GM21723 (cell line): ENCODE results near the gene TSSK6.

Experiments
- ATAC-seq: cut with Tn5 transposase; IDR thresholded peaks from one replicate; pipeline ENCODE4 v1.9.1; 2021; ENCODE audit warnings: mild to moderate bottlenecking, moderate library complexity; ENCODE audit not compliant: unreplicated experiment

TSSK6 gene

DNA sequence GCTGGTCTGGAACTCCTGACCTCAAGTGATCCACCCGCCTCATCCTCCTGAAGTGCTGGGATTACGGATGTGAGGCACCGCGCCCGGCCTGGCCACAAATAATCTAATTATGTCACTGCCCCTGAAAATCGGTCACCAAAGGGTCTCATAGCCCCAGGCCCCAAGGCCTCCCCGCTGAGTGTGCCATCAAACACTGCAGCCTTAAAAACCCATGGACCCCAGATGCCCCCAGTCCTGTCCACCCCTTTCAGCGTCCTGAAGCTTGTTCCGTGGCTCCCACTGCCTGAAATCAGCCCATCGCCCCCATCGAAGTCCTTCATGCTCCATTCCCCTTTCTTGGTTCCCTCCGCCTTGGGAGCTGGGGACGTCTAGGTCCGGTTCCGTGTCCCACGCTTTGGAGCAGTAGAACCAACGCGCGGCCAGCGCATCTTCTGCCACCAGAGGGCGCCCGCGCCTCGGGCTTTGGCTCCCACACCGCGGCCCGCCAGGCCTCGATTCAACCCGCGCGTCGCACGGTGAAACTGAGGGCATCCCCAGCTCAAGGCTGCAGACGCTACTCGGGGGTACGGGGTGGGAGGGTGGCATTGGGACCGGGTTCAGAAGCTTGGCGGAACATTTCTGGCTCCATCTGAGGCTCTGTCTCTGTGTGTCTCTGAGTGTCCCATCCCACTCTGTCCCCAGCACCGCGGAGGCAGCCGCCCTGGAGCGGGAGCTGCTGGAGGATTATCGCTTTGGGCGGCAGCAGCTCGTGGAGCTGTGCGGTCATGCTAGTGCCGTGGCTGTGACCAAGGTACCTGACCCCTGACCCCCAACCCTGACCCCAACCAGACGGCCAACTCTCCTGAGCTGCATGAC lies 16.8 kb upstream of the TSSK6 start:
- ATAC-seq = no peak

DNA sequence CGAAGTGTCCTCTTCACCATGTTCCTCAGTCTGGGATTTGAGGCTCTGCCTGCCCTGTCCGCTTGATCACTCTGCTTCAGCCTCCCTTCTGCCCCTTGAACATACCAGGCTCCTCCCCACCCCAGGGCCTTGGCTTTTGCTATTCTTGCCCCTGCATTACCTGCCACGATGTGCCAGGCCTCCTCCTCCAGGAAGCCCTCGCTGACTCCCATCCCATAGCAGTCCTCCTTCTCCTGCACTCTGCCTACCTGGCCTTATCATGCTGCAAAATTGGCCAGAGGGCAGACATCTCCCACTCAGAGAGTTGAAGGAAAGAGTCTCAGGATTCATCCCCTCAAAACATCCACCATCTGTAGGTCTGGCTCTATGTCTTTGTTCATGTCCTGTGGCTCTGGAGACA lies 15.5 kb upstream of the TSSK6 start:
- ATAC-seq = no peak

DNA sequence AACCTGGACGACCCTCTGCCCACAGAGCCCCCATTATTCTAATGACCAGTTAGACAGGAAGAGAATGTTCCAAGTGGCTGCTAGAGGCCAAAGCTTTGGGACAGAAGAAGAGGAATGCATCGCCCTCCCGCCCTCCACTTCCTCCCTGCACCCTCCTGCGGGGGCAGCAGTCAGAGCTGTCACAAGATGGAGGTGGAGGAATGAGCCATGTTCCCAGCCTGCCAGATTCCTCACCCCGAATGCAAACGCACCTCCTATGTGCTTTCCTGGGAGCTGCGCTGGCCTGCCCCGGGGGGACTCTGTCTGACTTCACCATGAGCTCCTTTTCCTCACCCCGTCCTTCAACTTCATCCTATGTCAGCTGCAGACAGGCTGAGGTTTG lies 15.1 kb upstream of the TSSK6 start:
- ATAC-seq = no peak

DNA sequence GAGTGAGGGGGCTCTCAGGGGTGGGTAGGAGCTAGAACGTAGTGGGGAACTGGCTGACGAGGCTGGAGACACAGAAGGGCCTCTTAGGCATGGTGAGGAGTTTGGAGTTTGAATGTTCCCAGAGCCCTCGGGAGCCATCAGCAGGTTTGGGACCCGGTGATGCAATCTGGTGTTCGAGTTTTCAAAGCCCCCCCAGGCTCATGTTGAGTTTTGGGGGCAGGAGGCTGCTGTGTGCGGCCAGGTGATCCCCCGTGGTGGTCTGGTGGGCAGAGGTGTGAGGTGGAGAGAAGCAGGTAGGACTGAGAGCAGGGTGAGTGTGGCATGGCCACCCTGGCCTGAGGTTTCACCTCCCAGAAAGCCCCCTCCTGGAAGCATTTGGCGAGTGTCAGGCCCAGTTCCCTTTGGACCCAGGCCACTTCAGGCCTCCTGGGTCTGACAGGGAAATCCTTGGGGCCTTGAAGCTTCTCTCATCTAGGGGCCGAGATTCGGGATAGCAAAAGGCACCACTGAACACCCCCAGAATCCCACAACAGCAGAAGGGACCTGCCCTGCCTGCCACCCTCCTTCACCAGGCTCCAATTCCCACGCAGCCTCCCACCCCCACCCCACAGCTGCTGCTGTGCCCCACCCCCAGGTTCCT lies 14.6 kb upstream of the TSSK6 start:
- no peak for ATAC-seq

DNA sequence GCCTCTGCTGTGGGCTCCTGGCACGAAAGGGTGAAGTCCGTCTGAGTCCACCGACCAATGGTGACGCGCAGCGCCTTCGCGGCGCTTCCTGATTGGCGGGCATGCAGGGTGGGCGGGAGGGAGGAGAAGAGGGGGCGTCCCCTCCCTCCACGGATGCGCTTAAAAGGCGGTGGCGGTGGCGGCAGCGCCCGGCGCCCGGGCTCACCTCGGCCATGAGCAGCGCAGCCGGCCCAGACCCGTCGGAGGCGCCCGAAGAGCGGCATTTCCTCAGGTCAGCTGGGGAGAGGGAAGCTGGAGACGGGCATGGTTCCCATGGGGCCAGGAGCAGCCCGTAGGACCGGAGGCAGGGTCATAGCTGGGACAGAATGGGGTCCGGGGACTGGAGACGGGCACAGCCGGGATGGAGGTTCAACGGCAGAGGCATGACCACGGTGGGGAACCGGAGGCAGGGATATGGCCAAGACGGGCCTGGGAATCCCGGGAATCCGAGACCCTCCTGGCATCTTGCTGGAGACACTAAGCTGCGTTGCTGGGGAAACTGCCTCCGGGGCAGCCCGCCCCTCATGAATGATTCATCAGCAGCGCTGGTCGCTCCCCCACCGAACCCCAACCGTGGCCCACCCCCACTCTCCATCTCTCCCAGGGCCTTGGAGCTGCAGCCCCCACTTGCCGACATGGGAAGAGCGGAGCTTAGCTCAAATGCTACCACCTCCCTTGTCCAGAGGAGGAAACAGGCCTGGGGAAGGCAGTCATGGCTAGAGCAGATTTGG lies 13.6 kb upstream of the TSSK6 start, which contains the start of gene YJEFN3:
Gene YJEFN3, plus strand, starts transcription at position 191 of the 770 bp plus-strand sequence. Its CDS starts 22 bp downstream, at position 213.
- no peak for ATAC-seq

- no peak for ATAC-seq
These were observed 12.6 kb upstream of the TSSK6 start for GRCh38 chr19:19527674-19528625.

DNA sequence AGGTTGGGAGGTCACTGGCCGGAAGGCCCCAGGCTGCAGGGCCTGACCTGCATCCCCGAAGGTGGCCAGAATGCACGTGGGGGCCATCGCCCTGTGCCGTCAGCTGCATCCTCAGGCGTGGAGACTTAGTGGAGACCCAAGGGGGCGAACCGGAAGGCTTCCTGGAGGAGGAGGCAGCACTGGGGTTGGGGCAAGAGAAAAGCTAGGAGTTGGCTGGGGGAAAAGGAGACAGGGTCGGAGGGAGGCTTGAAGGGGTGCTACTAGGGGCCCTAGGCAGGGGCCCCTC lies 12.0 kb upstream of the TSSK6 start:
- no peak for ATAC-seq

- ATAC-seq = no peak
These were observed 11.4 kb upstream of the TSSK6 start for GRCh38 chr19:19526581-19527370.

- no peak for ATAC-seq
These were observed 10.4 kb upstream of the TSSK6 start for GRCh38 chr19:19525611-19526380.

DNA sequence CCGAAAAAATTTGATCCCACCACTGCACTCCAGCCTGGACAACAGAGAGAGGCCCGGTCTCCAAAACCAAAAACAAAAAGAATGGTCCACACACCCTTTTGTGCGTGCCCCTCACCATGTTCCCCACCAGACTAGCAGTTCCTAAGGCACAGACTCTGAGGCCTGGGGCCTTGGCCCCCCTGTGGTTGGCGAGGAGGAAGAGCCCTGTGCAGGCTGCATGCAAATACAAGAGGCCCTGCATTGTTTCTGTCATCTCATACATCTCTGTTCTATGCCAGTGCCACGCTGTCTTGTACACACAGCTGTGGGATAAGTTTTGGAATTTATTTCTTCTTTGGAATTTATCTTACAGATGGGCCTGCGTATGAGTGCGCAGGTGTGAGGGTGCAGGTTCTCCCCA lies 8.7 kb upstream of the TSSK6 start:
- no peak for ATAC-seq

DNA sequence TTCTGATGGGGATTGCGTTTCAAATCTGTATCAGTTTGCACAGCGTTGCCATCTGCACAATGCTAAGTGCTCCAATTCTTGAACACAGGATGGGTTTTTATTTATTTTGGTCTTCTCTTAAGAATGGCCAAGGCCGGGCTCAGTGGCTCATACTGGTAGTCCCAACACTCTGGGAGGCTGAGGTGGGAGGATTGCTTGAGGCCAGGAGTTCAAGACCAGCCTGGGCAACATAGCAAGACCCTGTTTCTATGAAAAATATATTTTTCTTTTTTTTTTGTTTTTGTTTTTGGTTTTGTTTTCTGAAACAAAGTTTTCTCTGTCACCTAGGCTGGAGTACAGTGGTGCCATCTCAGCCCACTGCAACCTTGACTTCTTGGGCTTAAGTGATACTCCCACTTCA lies 7.8 kb upstream of the TSSK6 start:
- ATAC-seq = no peak

- ATAC-seq = no peak
These were observed 5.6 kb upstream of the TSSK6 start for GRCh38 chr19:19520989-19521388.

- no peak for ATAC-seq
These were observed 1.9 kb upstream of the TSSK6 start for GRCh38 chr19:19517235-19517619.

GRCh38 chr19:19515642-19516519 lies 533 bp upstream of the TSSK6 start, which contains the start of gene NDUFA13:
NDUFA13 (plus strand) TSS chr19:19516225; CDS start chr19:19516239, 14 bp downstream.
- peak; percentile 88 for ATAC-seq

DNA sequence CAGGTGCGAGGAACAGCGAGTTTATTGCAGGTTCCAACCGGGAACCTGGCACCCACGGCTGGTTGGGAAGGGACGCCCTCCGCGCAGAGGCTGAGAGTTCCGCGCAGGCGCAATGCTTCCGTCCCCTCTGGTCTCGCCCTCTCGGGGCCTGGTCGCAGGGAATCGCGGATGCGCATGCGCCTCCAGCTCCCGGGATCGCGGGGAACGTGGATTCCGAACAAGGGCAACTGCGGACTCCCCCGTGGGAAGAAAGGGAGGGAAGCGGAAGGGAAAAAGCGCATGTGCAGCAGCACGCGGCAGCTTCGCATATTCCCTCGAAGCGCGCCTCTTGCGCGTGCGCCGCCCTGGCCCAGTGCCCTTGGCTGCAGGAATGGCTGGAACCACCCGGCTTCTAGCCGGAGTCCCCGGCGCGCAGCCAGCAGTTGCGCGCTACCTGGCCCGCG lies 1.1 kb downstream of the TSSK6 start:
- ATAC-seq = no peak

DNA sequence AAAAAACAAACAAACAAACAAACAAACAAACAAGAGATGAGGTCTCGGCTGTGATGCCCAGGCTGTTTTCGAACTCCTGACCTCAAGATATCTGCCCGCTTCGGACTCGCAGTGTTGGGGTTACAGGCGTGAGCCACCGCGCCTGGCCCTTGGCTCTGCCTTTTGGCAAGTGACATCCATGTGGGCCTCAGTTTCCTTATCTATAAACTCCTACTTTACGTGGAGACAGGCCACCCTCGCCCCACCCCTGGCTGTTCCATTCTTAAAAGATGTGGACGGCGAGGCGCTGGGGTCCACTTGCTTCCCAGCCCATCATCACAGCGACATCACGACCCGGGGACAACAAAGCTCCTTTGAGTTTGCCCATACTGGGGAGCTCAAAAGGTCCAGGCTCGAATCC lies 1.7 kb downstream of the TSSK6 start:
- ATAC-seq = no peak

DNA sequence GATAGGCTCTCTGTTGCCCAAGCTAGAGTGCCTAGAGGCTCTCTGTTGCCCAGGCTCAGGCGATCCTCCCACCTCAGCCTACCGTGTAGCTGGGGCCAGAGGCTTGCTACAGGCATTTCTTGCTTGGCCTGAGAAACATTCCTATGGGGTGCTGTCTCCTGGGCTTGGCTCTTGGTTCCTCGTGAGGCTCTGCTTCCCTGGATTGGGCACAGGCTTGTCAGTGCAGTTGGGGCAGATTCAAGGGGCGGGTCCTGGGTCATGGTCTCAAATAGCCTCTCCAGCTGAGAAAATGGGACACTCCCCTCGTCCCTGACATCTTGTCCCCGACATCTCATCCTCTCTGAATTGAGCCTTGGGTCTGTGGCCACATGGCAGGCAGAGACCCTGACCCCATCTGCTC lies 4.9 kb downstream of the TSSK6 start:
- ATAC-seq = no peak

- ATAC-seq = no peak
These were observed 7.1 kb downstream of the TSSK6 start for GRCh38 chr19:19508217-19508616.
